NCI-H774 (cell line): ENCODE results near the gene VPS33A.

Experiments
- DNase-seq: peaks from one replicate; lab custom pipeline; 2025; lab: John Stamatoyannopoulos, UW

The VPS33A gene

GRCh38 chr12:122182887-122183587 is 83.3 kb downstream of the VPS33A start, which contains the start of gene LRRC43:
LRRC43 (plus strand) TSS chr12:122183123; CDS start chr12:122183145, 22 bp downstream.
- peak; percentile 52 for DNase-seq
